ENCODE data around the gene FANK1.

DNA sequence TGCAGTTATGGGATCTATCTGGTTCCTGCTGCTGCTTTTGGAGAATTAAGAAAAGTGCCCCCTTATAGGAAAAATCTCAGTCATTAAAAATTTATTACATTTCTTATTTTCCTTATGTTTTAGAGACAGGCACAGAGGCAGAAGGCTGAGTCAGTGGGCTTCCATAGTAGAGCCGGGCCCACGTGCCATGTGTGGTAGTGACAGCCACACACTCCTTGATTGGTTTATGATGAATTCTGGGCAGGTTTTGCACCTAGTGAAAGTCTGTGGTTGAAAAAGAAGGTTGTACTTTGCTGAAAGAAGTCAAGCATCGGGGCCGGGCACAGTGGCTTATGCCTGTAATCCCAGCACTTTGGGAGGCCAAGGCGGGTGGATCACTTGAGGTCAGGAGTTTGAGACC is 109.9 kb downstream of the FANK1 start:
- TF ChIP-seq CTCF (IDR thresholded peaks at IDR 0.05; ENCODE audit: low read length) (no peak), EZH2 (optimal IDR thresholded peaks at IDR 0.05; ENCODE audit: low read depth, low read length) (no peak), EZH2phosphoT487 (IDR thresholded peaks at IDR 0.05; ENCODE audit: low read length) (no peak)

All from MM.1S (cell line).